Measurements from ENCODE around the gene EVA1B. TPM values are rescaled to one million over a fixed set of nuclear protein-coding genes. Genes with fewer than 3 reads are reported as not detected.

EVA1B gene
- total RNA-seq, 1 experiment from 2014 or later = 5.5 TPM

DNA sequence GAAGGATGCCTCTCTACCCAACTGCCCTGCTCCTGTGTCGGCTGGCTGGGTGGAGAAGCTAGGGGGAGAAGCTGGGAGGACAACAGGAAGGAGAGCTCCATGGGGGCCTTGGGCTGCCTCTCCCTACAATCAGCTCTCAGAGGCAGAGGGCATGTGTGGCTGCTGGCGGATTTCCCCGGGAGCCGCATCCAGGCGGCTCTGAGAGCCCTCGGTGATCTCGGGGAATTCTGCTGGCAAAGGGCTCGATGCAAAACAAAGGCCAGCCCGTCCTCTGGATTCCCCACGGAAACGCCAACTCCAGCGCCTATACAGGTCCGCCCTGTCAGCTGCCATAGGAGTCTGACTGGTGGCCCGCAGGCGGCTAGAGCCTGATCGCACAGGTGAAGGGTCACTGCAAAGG is 26.4 kb upstream of the EVA1B start:
- no peak overlapping the region for H3K56ac ChIP-seq (ENCODE audit: insufficient read length, low read depth, low read length)
- no peak overlapping the region for H4K8ac ChIP-seq (replicated peaks; ENCODE audit: insufficient read length, low read depth, low read length)
- H3K79me1 ChIP-seq (ENCODE audit: insufficient read depth, low read depth, low read length, poor library complexity, severe bottlenecking) = no peaks in the 10 kb centered on the region
- no peak overlapping the region for H4K91ac ChIP-seq (ENCODE audit: insufficient read length, low read depth, low read length)
- Mint-ChIP-seq H3K4me1 (peaks cover 7 to 11% of the 10 kb centered on the region in 2 experiments), H3K27ac (no peak overlapping the region; a peak in 1 of 7 replicates), H3K4me3 (no peak overlapping the region), H3K27me3 (ENCODE audit: low read depth) (no peaks in the 10 kb centered on the region), H3K36me3 (ENCODE audit: insufficient read depth in 1 of 3, low read depth in 3 of 3) (peaks cover 22 to 53% (median 33%) of the 10 kb centered on the region in 3 experiments; a peak in 6 of 7 replicates), H3K9me3 (no peaks in the 10 kb centered on the region)
- no peak overlapping the region for H2AFZ ChIP-seq (ENCODE audit: low read length)
- H3K14ac ChIP-seq (ENCODE audit: insufficient read depth, low read length) = no peak overlapping the region
- no peak overlapping the region for H3K18ac ChIP-seq (ENCODE audit: insufficient read length, low read depth, low read length)
- H2BK15ac ChIP-seq (ENCODE audit: low read depth, low read length) = no peak overlapping the region
- no peaks in the 10 kb centered on the region for H3K23me2 ChIP-seq (ENCODE audit: insufficient read length, low read depth, low read length, poor library complexity, severe bottlenecking)
- no peak overlapping the region for H2BK120ac ChIP-seq (ENCODE audit: low read depth, low read length, poor library complexity, severe bottlenecking)
- H2AK5ac ChIP-seq (ENCODE audit: insufficient read length, low read length) = no peak overlapping the region
- H3T11ph ChIP-seq (ENCODE audit: low read length) = no peak overlapping the region
- H3K9me3 ChIP-seq (ENCODE audit: control insufficient read depth, low read depth, low read length) = no peaks in the 10 kb centered on the region
- no CpG with 5 or more reads among the region's 16 CpGs for WGBS (ENCODE audit: extremely low coverage, insufficient read length, low lambda C conversion rate)
- no peak for DNase-seq
- no peak overlapping the region for H4K5ac ChIP-seq (ENCODE audit: insufficient read length, low read depth, low read length)
- H2BK12ac ChIP-seq (ENCODE audit: insufficient read length, low read depth, low read length) = no peak overlapping the region
- no peak overlapping the region for H2BK5ac ChIP-seq (ENCODE audit: insufficient read length, low read length)
- no peaks in the 10 kb centered on the region for H3K79me2 ChIP-seq (ENCODE audit: insufficient read depth, low read length)
- H4K20me1 ChIP-seq (ENCODE audit: control insufficient read depth, insufficient read depth, insufficient read length) = no peaks in the 10 kb centered on the region
- H3K27ac ChIP-seq (ENCODE audit: insufficient read length, low read depth, low read length) = no peak overlapping the region
- H3K9ac ChIP-seq (ENCODE audit: extremely low read depth, insufficient read length, low read length) = no peak overlapping the region
- H3K4ac ChIP-seq (ENCODE audit: low read depth, low read length) = no peak overlapping the region
- H2BK20ac ChIP-seq (ENCODE audit: low read depth, low read length, poor library complexity, severe bottlenecking) = no peak overlapping the region
- TF ChIP-seq, protein P1, sequence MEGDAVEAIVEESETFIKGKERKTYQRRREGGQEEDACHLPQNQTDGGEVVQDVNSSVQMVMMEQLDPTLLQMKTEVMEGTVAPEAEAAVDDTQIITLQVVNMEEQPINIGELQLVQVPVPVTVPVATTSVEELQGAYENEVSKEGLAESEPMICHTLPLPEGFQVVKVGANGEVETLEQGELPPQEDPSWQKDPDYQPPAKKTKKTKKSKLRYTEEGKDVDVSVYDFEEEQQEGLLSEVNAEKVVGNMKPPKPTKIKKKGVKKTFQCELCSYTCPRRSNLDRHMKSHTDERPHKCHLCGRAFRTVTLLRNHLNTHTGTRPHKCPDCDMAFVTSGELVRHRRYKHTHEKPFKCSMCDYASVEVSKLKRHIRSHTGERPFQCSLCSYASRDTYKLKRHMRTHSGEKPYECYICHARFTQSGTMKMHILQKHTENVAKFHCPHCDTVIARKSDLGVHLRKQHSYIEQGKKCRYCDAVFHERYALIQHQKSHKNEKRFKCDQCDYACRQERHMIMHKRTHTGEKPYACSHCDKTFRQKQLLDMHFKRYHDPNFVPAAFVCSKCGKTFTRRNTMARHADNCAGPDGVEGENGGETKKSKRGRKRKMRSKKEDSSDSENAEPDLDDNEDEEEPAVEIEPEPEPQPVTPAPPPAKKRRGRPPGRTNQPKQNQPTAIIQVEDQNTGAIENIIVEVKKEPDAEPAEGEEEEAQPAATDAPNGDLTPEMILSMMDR (conservative IDR thresholded peaks at IDR 0.05) = no peak
- no peak overlapping the region for H3K4me2 ChIP-seq (ENCODE audit: insufficient read depth, insufficient read length, low read length)
- H3K27me3 ChIP-seq (ENCODE audit: insufficient read depth, low read length) = no peaks in the 10 kb centered on the region
- H3K23ac ChIP-seq (ENCODE audit: insufficient read length, low read depth, low read length) = no peak overlapping the region
- 0 out of 2 replicates have a peak, but pooled peaks cover 2% of the 10 kb centered on the region for H3K4me1 ChIP-seq (ENCODE audit: insufficient read depth, low read length)

Measured in H9 (cell line).